DMS53 treated with DMSO at 0.1 percent for 48 hours (cell line): ENCODE data around the gene CAPN2.
"Not testable (repeated sequence)": the region's sequence is repeated elsewhere in the genome, so short reads cannot be mapped to it uniquely, and the experiment has no call there.

Experiments
- DNase-seq: peaks from one replicate; lab custom pipeline; 2025; ENCODE audit not compliant: unreplicated experiment; lab: John Stamatoyannopoulos, UW

Gene CAPN2

DNA sequence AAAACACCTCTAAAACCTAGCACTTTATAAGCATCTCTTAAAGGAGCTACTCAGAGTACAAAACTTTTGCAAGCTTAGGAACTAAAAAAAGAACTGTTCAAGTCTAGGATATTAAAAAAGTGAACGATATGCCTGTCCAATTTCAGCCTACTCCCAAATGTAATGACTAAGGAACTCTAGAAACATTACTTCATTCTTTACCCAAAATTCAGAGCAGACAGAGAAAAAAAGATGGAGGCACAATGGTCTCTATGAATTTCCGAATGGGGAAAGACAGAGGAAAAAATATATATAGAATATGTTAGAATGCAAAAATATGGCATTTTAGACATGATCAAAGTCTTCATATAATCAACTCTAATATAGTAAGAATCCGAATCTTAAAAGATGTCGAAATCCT is 72.2 kb downstream of the CAPN2 start:
- DNase-seq, result no peak

DNA sequence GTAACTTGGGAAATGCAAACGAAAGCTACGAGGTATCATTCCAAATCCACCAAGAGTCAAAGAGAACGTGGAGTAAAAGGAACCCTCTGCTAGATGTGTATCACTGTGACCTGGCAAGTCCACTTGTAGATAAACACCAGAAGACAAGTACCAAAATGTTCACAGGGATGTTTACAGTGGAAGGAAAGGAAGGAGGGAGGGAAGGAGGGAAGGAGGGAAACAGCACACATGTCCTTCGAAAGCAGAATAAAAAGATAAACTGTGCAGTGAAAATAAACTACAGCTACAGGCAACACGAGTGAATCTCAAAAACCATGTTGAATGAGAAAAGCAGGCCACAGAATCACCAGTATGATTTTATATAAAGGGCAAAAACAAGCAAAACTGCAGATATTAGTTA is 73.5 kb downstream of the CAPN2 start:
- no peak for DNase-seq

DNA sequence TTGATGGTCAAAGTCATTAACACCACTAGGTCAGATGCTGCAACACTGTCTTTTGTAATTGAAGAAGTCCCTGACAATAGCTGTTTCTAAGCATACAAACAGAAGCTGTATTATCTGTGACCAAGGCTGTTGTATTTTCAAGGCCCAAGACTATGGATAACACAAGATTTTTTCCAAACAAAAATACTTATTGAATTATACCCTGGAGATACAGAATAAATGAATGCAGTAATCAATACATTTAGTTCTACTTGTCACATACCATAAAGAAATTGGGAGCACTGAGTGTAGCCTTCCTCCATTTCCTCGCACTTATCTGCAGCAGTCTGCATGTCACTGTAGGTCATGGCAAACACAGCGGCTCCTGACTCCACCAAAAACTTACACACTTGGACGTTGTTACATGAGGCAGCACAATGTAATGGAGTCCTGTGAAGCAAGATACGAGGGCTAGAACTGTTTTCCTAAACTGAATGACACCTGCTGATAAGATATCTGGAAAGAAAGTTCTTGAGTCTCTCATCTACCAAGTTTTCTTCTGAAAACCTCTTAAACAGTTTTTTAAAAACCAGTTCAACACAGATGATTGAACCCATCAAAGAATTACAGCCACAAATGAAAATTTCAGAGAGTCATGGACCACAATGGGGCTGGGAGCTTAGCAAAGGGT is 76.5 kb downstream of the CAPN2 start:
- no peak for DNase-seq

DNA sequence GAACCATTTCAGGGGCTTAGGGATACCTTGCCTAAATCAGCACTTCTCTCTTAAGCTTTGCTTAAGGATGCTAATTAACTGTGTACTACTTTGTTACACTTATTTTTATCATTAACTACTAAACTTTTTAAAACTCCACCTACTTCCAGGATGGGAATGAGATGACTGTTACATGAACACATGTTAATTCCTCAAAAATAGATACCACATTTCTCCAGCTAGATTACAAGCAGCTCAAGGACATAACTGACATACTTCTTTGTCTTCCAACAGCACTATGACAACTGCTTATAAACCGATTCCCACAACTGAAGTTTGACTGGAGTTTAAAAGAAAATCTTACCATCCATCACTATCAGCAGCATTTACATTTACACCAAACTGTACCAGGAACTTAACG is 79.7 kb downstream of the CAPN2 start:
- DNase-seq, result no peak

DNA sequence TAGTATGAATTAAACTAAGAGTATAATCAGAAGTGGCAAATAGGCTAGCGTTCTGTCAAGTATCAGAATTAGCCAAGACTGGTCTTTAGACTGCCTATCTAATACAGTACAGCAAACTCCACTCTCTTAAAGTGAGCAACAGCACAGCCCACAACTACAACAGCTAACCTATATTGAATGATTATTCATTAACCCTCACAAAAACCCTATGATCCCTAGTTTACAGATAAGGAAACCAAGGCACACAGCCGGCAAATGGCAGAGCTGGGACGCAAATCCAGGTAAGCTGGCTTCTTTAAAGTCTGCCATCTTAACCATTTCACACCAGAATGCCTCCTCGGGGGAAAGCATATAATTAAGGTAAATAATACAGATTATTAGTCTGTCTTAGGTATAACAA is 81.4 kb downstream of the CAPN2 start:
- DNase-seq, result no peak

DNA sequence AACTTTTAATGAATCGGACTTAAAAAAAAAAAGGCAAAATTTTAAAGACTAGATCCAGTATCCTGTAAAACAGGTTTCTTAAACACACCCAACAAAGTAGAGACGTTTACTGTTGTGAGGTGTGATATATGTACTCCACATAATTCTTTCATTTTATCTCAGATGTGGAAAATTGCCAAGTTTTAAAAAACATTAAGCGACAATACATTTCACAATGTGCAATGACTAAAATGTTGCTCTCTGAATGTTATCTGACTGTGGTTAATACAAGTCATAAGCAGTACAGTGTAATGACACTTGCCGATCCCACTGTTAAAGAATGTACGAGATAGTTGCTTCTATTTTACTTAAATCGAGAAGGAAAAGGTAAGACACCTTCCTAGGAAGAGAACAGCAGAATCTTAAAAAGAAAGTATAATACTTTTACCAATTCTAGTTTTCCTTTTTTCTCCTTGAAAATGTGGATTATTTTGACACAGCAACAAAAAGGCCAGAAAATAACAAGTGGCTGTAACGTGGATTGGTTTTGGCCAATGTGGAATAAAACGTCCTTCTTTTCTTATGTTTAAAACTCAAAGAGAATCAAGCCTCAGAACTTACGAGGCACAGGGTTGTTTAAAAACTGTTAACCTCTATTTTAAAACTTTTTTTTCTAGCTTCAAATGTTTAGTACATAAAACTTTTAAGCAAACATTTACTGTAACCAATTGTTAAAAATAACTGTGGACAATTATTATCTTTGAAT is 82.0 kb downstream of the CAPN2 start:
- no peak for DNase-seq

DNA sequence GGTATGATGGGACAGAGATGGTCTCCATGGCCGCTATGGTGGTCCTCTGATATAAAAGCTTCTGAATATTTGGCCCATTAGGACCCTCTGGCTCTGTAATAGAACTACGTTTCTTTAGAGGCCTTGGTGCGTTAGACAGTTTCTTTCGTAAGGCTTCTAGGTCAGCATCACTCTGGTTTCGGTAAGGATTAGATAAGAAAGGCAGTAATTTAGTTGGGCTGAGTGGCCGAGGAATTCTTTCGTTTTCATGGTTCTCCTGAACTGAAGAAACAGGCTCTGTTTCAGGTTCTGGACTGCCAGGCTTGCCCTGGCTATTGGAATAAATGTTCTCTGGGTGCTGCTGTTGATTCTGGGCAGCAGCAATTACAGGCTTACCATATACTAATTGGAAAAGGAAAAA is 83.9 kb downstream of the CAPN2 start:
- DNase-seq, result no peak

DNA sequence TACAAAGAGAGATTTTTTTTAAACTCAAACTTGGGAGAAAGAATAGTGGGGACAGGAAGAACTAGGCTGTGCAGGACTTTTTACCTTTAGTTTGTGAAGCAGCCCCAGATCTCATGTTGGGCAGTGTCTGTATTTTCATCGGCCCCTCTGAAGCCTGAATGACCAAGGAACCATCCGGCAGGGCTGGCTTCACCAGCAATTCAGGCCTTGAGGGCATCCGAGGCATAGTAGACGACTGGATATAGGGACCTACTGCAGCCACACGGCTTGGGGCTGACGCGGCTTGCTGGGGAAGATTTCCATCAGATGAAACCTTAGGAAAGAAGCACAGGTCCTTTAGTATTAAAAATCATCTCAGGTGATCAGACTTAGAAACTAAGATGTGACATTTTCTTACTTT is 89.7 kb downstream of the CAPN2 start:
- DNase-seq, result no peak

DNA sequence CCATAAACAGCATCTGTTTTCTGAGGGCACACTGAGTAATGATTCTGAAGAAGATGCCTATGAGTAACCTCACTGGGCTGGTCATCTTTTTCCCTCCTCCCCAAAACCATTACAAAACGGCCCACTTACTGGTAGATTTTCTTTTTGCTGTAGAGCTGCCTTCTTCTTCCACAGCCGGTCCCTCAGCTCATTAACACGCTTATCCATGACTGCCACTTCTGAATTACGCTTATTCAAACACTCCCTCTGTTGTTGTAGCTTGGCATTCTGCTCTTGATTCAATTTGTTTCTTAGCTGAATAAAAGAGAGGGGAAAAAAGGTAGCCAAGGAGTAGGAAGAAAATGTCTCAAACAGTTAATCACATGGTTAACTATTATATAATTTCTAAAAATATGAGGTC is 90.3 kb downstream of the CAPN2 start:
- DNase-seq, result no peak

DNA sequence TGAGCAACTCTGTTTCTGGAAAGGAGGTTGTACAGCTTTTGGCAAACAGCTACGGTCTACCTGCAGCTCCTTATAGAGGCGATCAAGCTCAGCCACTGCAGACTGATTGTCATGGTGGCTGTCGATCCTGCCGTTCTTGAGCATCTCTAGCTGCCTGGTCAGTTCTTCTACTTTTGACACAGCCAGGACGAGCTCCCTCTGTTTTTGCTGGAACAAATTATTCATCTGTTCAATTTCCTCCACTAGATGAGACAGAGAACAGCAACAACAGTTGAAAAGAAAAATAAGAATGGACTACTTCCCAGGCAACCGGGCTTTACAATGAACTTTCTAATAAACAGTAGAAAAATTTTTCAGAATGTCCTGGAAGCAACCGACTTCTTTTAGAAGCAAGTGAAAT is 90.9 kb downstream of the CAPN2 start:
- no peak for DNase-seq

DNA sequence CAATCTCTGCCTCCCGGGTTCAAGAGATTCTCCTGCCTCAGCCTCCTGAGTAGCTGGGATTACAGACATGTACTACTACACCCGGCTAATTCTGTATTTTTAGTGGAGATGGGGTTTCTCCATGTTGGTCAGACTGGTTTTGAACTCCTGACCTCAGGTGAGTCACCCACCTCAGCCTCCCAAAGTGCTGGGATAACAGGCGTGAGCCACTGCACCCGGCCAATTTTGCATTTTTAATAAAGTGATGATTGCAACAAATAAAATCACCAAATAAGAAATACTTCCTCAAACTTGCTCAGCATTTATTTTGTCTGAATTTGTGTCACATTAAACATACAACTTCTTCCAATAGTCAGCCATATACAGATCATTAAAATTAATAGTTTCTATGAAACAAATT is 97.6 kb downstream of the CAPN2 start:
- not testable (repeated sequence) for DNase-seq

DNA sequence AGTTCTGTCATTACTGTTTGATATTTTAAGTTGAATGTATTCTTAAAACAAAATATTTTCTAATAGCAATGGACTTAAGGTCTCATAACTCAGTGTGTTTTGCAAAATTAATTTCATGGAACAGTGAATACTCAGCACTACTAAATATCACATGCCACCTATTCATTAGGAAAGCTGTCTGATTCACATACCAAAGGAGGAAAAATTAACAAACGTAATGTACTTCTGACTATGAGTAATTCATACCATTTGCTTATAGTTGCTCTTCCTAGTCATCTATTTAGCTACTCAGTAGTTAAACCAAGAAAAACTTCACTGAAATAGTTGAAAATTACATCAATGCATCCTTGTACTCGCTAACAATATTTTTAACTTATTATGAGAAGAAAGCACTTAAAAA is 98.2 kb downstream of the CAPN2 start:
- DNase-seq, result no peak

DNA sequence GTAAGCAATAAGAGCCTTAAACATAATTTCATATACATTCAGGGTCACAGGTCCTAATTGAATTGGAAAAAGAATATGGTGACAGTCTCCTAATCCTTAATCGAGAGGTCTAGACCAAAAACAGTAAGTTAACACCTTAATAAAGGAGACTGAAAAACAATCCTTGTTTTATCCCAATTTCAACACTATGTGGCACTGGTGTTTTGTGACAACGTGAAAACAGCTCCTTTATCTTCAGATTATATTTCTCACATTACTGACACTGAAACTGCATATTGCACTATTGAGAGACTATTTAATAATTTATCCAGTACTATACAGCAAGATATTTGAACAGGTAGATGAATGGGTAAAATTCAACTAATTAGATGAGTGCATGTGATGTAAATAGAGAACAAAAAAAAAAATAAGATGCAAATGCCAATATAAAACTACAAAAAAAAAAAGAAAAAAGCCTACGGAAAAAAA is 99.3 kb downstream of the CAPN2 start:
- DNase-seq, result peak; percentile 38

DNA sequence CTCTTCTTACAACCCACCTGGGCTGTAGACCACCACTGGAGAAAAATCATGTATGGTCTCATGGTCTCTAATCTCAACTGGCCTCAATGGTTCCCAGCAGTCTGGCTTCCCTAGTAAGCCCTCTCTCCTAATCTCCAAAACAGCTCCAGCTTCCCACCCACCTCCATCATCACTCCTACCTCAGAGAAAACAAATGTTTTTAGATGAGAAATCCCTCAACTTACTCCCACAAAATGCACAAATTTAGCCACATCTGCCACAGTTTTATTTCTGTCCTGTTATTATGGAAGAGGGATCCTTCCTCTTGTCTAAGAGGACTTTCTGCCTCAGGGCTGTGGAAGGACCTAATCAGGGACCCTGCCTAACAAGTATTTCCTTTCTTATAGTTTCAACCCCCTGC is 101.3 kb downstream of the CAPN2 start:
- DNase-seq, result no peak

DNA sequence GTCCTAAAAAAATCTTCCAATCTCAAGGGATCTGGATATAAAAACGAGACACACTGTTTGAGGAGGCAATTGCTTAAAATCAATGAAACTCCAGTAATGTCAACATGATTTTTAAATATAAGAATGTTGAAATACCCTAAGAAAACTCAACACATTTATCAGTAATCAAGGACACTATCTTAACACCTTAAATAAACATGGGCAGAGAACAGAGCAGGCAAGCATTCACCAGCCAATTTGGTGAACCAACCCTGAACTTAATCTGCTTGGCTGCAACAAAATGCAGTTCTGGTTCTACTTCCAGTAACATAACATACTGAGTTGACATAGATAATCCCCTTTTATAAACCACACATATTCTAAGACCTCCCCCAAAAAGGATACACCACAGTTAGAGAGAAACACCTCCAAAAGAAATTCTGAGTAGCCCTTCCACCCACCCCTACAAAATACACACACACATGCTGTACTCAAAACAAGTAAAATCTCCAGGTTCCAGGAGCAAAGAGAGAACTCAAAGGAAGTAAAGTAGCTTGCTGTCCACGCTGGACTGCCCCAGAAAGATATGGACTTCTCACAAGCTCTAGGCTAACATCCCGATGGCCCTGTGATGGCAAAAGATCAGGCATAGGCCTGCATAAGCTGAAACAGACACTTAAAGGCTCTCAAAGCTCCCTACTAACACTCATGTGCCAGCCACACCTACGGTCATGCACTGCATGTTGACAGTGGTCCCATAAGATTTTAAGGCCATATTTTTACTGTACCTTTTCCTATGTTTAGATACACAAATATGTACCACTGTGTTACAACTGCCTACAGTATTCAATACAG is 102.9 kb downstream of the CAPN2 start:
- no peak for DNase-seq

DNA sequence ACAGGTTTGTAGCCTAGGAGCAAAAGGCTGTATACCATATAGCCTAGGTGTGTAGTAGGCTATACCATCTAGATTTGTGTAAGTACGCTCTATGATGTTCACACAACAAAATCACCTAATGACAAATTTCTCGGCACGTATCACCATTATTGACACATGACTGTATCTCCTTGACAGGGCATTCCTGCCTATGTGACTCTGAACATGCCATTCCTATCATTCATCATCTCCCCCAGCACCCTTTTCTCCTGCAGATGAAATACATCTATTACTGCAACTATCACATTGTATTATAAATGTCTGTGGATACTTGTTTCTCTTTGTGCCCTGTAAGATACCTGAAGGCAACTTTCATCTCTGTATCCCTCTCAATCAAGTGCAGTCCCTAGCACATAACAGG is 103.5 kb downstream of the CAPN2 start:
- no peak for DNase-seq

DNA sequence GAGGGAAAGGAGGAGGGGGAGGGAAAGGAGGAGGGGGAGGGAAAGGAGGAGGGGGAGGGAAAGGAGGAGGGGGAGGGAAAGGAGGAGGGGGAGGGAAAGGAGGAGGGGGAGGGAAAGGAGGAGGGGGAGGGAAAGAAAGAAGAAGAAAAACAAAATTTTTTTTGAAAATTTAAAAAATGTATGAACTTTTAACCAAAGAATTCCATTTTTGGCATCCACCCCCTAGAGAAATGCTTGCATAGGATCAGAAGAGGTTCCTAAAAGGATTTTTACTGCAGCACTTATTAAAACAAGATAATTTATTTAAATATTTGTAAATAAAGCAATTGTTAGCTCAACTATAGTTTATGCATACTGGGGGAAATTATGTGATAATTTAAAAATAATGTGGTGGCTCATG is 104.9 kb downstream of the CAPN2 start:
- not testable (repeated sequence) for DNase-seq

DNA sequence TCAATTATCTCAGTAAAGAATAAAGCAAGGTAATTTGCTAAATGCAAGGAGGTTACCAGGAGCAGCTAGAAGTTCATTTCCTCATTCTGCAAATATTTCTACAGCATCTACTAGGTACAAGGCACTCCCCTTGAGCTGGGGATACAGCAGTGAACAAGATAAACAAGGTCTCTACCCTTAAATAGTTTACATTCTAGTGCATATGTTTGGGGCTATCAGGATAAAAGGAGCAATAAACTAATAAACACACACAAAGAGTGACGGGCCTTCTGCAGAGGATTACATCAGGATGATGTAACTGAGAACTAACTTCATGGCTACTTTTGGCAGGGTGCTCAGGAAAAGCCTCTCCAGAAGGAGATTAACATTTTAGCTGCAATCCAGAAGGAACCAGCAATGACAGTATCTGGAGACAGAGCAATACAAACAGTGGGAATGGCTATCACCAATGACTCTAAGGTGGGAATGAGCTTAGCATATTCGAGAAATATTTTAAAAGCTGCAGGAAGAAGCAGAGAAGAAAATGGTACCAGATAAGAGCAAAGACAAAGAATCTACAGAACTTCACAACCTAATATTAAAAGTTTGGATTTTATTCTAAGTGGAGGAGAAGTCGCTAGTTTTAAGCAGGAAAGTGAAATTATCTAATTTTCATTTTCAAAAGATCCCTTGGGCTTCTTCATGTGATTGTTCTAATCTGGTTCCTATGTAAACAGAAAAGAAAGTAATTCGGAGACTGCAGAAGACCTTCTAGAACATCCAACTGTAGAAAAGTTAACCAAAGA is 107.6 kb downstream of the CAPN2 start:
- DNase-seq, result no peak

DNA sequence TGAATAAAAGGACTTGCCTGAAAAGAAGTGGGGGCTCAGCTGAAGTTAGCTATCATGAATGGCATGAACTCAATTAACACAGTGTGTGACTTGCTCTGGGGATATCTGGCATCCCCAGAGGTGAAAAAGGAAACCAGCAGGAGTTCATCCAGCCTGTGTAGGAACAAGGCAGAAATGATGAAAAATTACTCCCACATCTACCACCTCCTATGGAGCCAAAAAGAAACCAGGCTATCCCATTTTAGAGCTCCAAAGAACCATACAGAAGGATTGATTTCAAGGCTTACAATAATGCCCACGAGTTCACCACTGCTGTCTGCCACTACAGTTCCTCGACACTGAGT is 108.1 kb downstream of the CAPN2 start:
- DNase-seq, result no peak

DNA sequence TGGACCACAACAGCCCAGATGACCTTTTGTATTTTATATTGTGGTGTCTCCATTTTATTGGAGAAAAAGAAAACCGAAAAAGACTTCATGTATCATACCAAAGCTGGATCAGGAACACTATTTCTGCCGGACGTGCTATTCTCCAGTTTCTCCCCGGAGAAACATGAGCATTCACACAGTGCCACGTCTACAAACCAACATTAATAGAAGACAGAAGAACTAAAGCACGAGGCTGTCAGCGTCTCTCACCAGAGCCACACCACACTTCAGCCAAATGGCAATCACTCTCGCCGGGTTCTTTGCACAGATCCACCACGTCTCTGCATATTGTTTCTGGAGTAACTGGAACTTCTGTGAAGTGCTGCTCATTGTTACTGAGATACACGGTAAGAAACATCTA is 108.6 kb downstream of the CAPN2 start:
- DNase-seq, result no peak

DNA sequence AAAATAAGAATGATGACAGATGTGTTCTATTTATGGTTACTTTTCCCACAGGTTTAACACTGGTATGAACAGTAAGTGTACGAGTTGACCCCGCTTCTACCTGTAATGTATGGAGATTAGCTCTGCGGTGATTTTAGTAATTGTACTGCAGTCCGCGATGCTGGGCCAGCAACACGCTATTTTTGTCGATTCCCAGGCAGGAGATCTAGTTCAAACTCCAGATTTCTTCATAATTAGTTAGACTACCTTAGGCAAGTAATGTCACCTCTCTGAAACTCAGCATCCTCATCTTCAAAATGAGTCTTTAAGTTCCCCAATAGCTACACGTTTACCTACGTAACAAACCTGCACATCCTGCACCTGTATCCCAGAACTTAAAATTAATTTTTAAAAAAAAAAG is 111.9 kb downstream of the CAPN2 start:
- no peak for DNase-seq
